Activated CD4-positive, alpha-beta T cell treated with anti-CD3 and anti-CD28 coated beads, Interleukin-2, amount 50 U/mL, for 1 hour (primary cell): Measurements from ENCODE around the gene KARS1.

ENCODE experiments used
- DNase-seq: peaks from one replicate; pipeline ENCODE4 v3.0.0-alpha.2; 2020

The KARS1 gene

GRCh38 chr16:75578725-75579124 is 68.7 kb downstream of the KARS1 start:
- no peak for DNase-seq

- DNase-seq: no peak
Measured at GRCh38 chr16:75578212-75578611, 69.3 kb downstream of the KARS1 start.
